ENCODE measurements around the gene SEPTIN1. TPM values are rescaled to one million over a fixed set of nuclear protein-coding genes. Genes with fewer than 3 reads are reported as not detected.
"Not testable (repeated sequence)": the region's sequence is repeated elsewhere in the genome, so short reads cannot be mapped to it uniquely, and the experiment has no call there.

Gene SEPTIN1
- total RNA-seq, 1 donor from 2014 or later = 8.9 TPM

- DNase-seq (ENCODE audit: low spot score) = no peak
These were observed 19.5 kb upstream of the SEPTIN1 start for GRCh38 chr16:30401768-30402425.

DNA sequence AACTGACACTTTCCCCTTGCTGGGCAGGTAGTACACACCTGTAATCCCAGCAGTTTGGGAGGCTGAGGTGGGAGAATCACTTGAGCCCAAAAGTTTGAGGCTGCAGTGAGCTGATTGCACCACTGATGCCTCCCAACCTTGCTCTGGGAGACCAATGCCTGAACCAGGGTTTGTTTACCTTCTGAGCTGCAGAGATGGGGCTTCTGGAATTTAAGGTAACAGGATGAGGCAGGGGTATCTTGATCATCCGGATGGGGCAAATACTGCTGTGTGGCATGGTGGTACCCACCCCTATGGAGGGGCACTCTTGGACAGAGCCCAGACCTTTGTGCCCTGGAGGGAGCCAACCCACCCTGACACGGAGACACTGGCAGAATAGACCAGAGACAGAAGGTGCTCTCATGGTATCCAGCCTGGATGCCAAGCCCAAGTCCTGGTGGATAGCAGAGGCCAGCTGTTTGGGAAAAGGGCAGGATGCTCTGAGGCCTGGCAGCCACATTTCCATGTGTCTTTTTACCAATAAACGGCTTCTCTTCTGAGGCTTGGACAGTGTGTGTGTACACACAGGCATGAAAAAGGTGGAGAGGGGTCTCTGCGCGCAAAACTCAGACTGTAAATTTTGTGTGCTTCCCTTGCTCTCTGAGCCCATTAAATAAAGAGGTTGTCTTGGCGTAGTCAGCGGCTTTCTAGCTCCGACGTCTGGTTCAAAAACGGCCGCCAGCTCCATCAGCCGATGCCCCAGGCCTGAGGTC lies 17.2 kb upstream of the SEPTIN1 start:
- DNase-seq (ENCODE audit: low spot score) = no peak

DNA sequence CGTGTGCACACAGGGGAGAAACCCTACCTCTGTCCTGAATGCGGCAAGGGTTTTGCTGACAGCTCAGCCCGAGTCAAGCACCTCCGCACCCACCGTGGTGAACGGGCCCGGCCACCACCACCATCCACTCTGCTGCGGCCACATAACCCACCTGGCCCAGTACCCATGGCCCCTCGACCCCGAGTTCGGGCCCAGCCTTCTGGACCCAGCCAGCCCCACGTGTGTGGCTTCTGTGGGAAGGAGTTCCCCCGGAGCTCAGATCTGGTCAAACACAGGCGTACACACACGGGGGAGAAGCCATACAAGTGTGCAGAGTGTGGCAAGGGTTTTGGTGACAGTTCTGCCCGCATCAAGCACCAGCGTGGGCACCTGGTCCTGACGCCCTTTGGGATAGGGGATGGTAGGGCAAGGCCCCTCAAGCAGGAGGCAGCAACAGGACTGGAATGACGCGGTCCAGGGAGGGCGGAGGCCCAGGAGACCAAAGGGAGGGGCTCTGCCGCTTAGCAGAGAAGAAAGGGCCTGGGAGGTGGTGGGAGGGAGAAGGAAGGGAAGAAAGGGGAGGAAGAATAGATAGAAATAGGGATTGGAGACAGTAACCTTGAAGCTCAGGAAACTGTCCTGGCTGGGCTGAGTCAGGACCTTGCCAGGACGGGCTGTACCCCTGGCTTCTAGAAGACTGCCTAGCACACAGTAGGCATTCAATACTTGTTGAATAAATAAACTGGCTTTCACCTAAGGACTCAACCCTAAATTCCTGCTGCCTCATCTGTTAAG lies 16.5 kb upstream of the SEPTIN1 start:
- no peak for DNase-seq (ENCODE audit: low spot score)

DNA sequence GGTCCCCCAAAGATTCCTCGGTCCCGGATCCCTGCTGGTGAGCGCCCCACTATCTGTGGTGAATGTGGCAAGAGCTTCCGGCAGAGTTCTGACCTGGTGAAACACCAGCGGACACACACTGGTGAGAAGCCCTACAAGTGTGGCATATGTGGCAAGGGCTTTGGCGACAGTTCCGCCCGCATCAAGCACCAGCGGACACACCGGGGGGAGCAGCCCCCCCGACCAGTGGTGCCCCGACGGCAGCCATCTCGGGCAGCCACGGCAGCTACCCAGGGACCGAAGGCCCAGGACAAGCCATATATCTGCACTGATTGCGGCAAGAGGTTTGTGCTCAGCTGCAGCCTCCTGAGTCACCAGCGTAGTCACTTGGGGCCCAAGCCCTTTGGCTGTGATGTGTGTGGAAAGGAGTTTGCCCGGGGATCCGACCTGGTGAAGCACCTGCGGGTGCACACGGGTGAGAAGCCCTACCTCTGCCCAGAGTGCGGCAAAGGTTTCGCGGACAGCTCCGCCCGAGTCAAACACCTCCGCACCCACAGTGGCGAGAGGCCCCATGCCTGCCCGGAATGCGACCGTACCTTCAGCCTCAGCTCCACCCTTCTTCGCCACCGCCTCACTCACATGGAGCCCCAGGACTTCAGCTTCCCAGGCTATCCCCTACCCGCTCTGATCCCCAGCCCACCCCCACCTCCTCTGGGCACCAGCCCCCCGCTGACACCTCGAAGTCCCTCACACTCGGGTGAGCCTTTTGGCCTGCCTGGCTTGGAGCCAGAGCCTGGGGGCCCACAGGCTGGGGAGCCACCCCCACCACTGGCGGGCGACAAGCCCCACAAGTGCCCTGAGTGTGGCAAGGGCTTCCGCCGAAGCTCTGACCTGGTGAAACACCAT lies 15.7 kb upstream of the SEPTIN1 start:
- DNase-seq (ENCODE audit: low spot score) = no peak

- no peak for DNase-seq (ENCODE audit: low spot score)
These were observed 14.7 kb upstream of the SEPTIN1 start for GRCh38 chr16:30397056-30397455.

DNA sequence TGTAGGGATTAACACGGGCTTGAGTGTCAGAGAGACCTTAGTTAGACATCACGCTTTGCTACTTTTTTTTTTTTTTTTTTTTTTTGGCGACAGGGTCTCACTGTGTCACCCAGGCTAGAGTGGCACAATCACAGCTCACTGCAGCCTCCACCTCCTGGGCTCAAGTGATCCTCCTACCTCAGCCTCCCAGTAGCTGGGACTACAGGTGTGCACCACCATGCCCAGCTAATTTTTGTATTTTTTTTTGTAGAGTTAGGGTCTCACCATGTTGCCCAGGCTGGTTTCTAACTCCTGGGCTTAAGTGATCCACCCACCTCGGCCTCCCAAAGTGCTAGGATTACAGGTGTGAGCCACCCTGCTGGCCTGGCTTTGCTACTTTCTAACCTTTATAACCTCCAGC lies 14.3 kb upstream of the SEPTIN1 start:
- DNase-seq (ENCODE audit: low spot score) = not testable (repeated sequence)

- DNase-seq (ENCODE audit: low spot score) = peak; percentile 38
These were observed 13.7 kb upstream of the SEPTIN1 start for GRCh38 chr16:30395992-30396585.

GRCh38 chr16:30395155-30395991 lies 13.0 kb upstream of the SEPTIN1 start, which contains the start of gene ZNF48:
ZNF48 (plus strand) TSS chr16:30395420; CDS start chr16:30395795, 375 bp downstream.
- DNase-seq (ENCODE audit: low spot score) = peak; percentile 95

DNA sequence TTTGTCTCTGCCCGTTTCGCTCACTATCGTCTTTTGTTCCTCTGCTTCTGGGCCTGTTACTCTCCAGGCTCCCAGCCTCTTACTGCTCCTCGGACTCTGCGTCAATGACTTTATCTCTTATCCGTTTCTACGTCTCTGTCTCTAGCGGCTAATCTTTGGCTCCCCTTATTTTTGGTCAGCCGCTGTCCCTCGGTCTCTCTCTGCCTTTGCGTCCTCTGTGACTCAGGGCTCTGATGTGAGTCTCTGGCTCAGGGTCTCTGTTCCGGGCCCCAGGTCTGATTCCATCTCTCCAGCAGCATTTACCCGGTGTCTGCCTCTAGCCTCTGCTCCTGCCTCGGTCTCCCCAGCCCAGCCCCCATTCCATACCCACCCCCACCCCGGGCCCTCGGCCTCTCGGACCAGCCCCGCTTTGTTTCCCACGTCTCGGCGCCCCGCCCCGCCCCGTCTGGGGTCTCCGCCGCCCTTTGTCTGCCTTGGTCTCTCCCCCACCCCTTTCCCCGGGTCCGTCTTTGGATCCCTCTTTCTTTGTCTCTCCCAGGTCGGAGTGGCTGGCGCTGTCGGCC lies 12.3 kb upstream of the SEPTIN1 start:
- no peak for DNase-seq (ENCODE audit: low spot score)

GRCh38 chr16:30383521-30383920 lies 1.2 kb upstream of the SEPTIN1 start:
- peak; percentile 61 for DNase-seq (ENCODE audit: low spot score)

- no peak for DNase-seq (ENCODE audit: low spot score)
These were observed 895 bp downstream of the SEPTIN1 start for GRCh38 chr16:30381291-30382041.

DNA sequence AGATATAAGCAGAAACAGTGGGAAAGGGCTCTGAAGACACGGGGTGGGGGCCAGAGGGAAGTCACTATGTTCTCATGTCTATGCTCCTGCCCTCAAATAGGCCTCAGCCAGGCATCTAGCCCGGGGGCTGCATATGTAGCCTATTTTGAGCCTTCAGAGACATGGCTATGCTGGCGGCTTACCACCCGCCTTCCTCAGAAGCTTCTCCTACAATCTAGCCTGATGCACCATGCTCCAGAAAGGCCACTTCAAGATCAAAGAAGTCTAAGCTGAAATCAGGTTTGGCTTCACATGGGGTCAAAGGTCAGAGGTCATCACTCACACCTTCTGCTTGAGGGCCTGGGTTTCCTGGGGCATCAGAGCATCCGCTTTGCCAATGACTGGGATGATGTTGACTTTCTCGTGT lies 1.6 kb downstream of the SEPTIN1 start:
- DNase-seq (ENCODE audit: low spot score) = no peak

- DNase-seq (ENCODE audit: low spot score) = no peak
These were observed 2.1 kb downstream of the SEPTIN1 start for GRCh38 chr16:30380072-30380802.

DNA sequence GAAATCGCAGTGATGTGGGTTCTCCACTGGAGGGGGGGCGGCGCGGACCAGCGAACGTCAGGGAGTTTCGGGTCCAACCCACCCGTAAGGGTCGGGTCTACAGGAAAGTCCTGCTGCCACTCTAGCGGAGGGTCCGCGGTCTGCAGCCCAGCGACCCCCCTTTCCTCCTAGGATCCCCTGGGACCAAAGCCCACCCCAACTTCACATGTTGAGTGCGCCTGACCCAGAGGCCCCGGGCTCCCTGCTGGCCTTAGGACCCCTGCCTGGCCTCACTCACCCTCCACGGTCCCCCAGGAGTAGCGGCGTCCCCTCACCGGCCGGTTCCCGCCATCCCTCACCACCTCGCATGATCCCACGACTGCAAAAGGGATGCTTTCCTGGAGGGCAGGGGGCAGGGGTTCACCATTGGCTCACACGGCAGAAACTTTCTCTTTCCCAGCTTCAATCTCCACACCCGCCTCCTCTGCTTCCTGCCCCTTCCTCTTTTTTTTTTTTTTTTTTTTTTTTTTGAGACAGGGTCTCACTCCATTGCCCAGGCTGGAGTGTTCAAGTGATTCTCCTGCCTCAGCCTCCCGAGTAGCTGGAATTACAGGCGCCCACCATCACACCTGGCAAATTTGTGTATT lies 3.1 kb downstream of the SEPTIN1 start:
- DNase-seq (ENCODE audit: low spot score) = no peak

- DNase-seq (ENCODE audit: low spot score) = peak; percentile 99
These were observed 3.9 kb downstream of the SEPTIN1 start for GRCh38 chr16:30378236-30379157.

DNA sequence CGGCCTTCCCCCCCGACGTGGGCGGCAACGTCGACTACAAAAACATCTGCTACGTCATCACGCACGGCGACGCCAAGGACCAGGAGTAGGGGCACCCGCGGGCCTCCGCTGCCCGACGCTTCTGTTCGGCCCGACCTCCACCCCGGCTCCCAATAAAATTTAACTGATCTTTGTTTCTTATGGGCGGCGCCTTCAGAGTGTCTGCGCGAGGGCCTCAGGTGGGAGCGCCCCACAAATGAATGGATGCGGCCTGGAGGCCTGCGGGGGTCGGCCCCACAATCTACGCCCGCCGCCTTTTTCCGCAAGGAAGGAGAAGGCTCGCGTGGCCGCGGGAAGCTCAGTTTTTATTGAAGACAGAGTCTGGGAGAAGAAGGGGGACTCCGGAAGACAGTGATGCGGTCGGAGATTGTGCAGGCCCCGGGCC lies 4.5 kb downstream of the SEPTIN1 start:
- peak; percentile 92 for DNase-seq (ENCODE audit: low spot score)
